HepG2 (cell line): Measurements from ENCODE around the gene CCDC106. TPM values are rescaled to one million over a fixed set of nuclear protein-coding genes. Genes with fewer than 3 reads are reported as not detected.

Experiments used
- BHLHE40 ChIP-seq: IDR thresholded peaks from 2 replicates; pipeline ENCODE4 v1.6.1; 2011; ENCODE audit warnings: low read length, improper control_type of control experiment
- HDAC1 ChIP-seq: sonication (generic); formaldehyde crosslinking; IDR thresholded peaks from 2 replicates; pipeline ENCODE4 v1.5.1; 2020; ENCODE audit warnings: mild to moderate bottlenecking, missing genetic modification reagents
- NFKBIZ ChIP-seq: IDR thresholded peaks from 2 replicates; pipeline ENCODE4 v1.6.1; 2018; ENCODE audit warnings: missing genetic modification reagents, missing compliant biosample characterization
- PCBP2 ChIP-seq: fragments of 200-400 bp; formaldehyde crosslinking; optimal IDR thresholded peaks from 2 replicates; pipeline ENCODE3; 2018; ENCODE audit warnings: low read length, low read depth; ENCODE audit not compliant: poor library complexity, severe bottlenecking
- SOX13 ChIP-seq, 3 experiments: fragments of 450-650 bp in 1 of 3; sonication (generic) in 1 of 3; formaldehyde crosslinking in 1 of 3; IDR thresholded peaks in 2 of 3; conservative IDR thresholded peaks in 1 of 3; 2 replicates each; pipeline versions ENCODE4 v1.5.0 to v1.6.1; 2016 to 2020; ENCODE audit warnings: antibody characterized with exemption in 1 of 3, mild to moderate bottlenecking in 1 of 3, missing compliant biosample characterization in 1 of 3, missing genetic modification reagents in 1 of 3, moderate library complexity in 1 of 3
- ZBTB21 ChIP-seq: sonication (generic); formaldehyde crosslinking; IDR thresholded peaks from 2 replicates; pipeline ENCODE4 v1.4.0; 2020; ENCODE audit warnings: missing genetic modification reagents
- ZNF232 ChIP-seq: sonication (generic); formaldehyde crosslinking; IDR thresholded peaks from 2 replicates; pipeline ENCODE4 v1.4.0; 2020; ENCODE audit warnings: missing genetic modification reagents, borderline replicate concordance
- ZNF768 ChIP-seq: sonication (generic); formaldehyde crosslinking; IDR thresholded peaks from 2 replicates; pipeline ENCODE4 v1.4.0; 2020; ENCODE audit warnings: missing genetic modification reagents
- ZNF891 ChIP-seq: sonication (generic); formaldehyde crosslinking; IDR thresholded peaks from 2 replicates; pipeline ENCODE4 v1.5.0; 2020; ENCODE audit warnings: mild to moderate bottlenecking, missing genetic modification reagents
- ZSCAN12 ChIP-seq: sonication (generic); formaldehyde crosslinking; IDR thresholded peaks from 2 replicates; pipeline ENCODE4 v1.9.0; 2021; ENCODE audit warnings: mild to moderate bottlenecking, missing genetic modification reagents
- polyA plus RNA-seq, 8 experiments: library from polyadenylated mRNA; depleted of rRNA in 3 of 8; stranded (reverse) in 7 of 8; unstranded in 1 of 8; fragments of >200 nt; fragmentation: Illumina TruSeq in 4 of 8; extraction: Trizol in 4 of 8; gene quantifications; 2 replicates each; pipeline versions ENCODE4 v1.2.1 to v1.2.3, GENCODE V29; 2011 to 2016; ENCODE audit warnings: low read depth in 4 of 8, missing spikeins in 1 of 8, mixed read lengths in 1 of 8; ENCODE audit not compliant: insufficient read depth in 1 of 8
- total RNA-seq, 5 experiments: library from RNA; depleted of rRNA; stranded (reverse); fragments of >200 nt; fragmentation: Illumina TruSeq; extraction: Trizol; gene quantifications; 2 replicates each; pipeline ENCODE4 v1.2.3, GENCODE V29; 2016; ENCODE audit warnings: low read depth in 1 of 5
- TF ChIP-seq, protein P1 (sequence below): sonication (generic); formaldehyde crosslinking; IDR thresholded peaks from 2 replicates; pipeline ENCODE4 v1.8.0; 2022; ENCODE audit warnings: mild to moderate bottlenecking, missing genetic modification reagents, borderline replicate concordance
- TF ChIP-seq, protein P2 (sequence below): sonication (generic); formaldehyde crosslinking; IDR thresholded peaks from 2 replicates; pipeline ENCODE4 v1.5.0; 2020; ENCODE audit warnings: missing genetic modification reagents, mild to moderate bottlenecking, borderline replicate concordance
- TF ChIP-seq, protein P3 (sequence below): sonication (generic); formaldehyde crosslinking; conservative IDR thresholded peaks from 2 replicates; pipeline ENCODE4 v1.8.0; 2022; ENCODE audit warnings: low read depth, missing genetic modification reagents
- TF ChIP-seq, protein P4 (sequence below): sonication (generic); formaldehyde crosslinking; IDR thresholded peaks from 2 replicates; pipeline ENCODE4 v1.5.0; 2020; ENCODE audit warnings: mild to moderate bottlenecking, missing genetic modification reagents
- TF ChIP-seq, protein P5 (sequence below): sonication (generic); formaldehyde crosslinking; IDR thresholded peaks from 2 replicates; pipeline ENCODE4 v1.5.0; 2020; ENCODE audit warnings: missing genetic modification reagents
- TF ChIP-seq, protein P6 (sequence below): sonication (generic); formaldehyde crosslinking; IDR thresholded peaks from 2 replicates; pipeline ENCODE4 v1.4.0; 2020; ENCODE audit warnings: missing genetic modification reagents
- TF ChIP-seq, protein P7 (sequence below): sonication (generic); formaldehyde crosslinking; conservative IDR thresholded peaks from 2 replicates; pipeline ENCODE4 v1.8.0; 2022; ENCODE audit warnings: missing genetic modification reagents

CCDC106 gene
- total and polyA plus RNA-seq, 2 of the 13 experiments (the other 11 are each of a cell fraction or from before 2014, with no cell fraction given) = 4.7 to 8.8 TPM

DNA sequence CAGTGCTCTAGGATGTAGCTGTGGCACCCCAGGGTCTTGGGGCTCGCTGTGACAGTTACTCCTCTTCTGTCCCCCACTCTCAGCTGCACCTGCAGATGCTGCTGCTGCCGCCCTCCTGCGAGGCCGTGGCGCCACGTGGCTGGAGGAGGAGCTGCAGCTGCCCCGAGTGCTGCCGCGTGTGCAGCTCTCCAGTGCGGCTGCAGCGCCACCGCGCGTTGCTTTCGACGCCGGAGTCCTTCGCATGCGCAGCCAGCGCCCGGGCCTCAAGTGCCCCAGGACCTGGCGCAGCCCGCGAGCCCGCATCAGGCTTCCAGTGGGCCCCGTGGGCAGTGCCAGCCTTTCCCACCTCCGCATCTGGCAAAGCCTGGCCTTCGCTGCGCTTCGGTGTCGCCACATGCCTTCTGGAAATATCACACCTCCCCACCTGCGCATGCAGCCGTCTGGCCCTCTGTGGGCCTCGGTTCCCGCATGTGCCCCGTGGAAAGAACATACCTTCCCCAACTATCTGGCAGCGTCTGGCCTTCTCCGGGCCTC is 7.9 kb upstream of the CCDC106 start (continued):
- TF ChIP-seq, protein P1, sequence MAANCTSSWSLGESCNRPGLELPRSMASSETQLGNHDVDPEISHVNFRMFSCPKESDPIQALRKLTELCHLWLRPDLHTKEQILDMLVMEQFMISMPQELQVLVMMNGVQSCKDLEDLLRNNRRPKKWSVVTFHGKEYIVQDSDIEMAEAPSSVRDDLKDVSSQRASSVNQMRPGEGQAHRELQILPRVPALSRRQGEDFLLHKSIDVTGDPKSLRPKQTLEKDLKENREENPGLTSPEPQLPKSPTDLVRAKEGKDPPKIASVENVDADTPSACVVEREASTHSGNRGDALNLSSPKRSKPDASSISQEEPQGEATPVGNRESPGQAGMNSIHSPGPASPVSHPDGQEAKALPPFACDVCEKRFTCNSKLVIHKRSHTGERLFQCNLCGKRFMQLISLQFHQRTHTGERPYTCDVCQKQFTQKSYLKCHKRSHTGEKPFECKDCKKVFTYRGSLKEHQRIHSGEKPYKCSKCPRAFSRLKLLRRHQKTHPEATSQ (CRISPR knock-in tag) = 0 out of 2 replicates have a peak, but pooled peaks have one; percentile 47
- TF ChIP-seq, protein P2, sequence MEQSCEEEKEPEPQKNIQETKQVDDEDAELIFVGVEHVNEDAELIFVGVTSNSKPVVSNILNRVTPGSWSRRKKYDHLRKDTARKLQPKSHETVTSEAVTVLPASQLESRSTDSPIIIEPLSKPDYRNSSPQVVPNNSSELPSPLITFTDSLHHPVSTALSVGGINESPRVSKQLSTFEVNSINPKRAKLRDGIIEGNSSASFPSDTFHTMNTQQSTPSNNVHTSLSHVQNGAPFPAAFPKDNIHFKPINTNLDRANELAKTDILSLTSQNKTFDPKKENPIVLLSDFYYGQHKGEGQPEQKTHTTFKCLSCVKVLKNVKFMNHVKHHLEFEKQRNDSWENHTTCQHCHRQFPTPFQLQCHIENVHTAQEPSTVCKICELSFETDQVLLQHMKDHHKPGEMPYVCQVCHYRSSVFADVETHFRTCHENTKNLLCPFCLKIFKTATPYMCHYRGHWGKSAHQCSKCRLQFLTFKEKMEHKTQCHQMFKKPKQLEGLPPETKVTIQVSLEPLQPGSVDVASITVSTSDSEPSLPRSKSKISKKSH (CRISPR knock-in tag) = peak; percentile 13; the same call in 1 of the 2 replicates
- TF ChIP-seq, protein P3, sequence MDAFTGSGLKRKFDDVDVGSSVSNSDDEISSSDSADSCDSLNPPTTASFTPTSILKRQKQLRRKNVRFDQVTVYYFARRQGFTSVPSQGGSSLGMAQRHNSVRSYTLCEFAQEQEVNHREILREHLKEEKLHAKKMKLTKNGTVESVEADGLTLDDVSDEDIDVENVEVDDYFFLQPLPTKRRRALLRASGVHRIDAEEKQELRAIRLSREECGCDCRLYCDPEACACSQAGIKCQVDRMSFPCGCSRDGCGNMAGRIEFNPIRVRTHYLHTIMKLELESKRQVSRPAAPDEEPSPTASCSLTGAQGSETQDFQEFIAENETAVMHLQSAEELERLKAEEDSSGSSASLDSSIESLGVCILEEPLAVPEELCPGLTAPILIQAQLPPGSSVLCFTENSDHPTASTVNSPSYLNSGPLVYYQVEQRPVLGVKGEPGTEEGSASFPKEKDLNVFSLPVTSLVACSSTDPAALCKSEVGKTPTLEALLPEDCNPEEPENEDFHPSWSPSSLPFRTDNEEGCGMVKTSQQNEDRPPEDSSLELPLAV (CRISPR knock-in tag) = no peak
- TF ChIP-seq BHLHE40 (no peak), HDAC1 (CRISPR knock-in tag) (no peak), NFKBIZ (no peak), ZNF232 (no peak), SOX13 (IDR thresholded peaks at IDR 0.05) (no peak), SOX13 (CRISPR knock-in tag; conservative IDR thresholded peaks at IDR 0.05 in 1 of 2, IDR thresholded peaks at IDR 0.05 in 1 of 2) (no peak), PCBP2 (no peak), ZNF891 (CRISPR knock-in tag) (peak; percentile 23; the same call in 1 of the 2 replicates), ZSCAN12 (CRISPR knock-in tag) (no peak), ZBTB21 (CRISPR knock-in tag) (no peak), ZNF768 (CRISPR knock-in tag) (no peak)
- TF ChIP-seq, protein P4, sequence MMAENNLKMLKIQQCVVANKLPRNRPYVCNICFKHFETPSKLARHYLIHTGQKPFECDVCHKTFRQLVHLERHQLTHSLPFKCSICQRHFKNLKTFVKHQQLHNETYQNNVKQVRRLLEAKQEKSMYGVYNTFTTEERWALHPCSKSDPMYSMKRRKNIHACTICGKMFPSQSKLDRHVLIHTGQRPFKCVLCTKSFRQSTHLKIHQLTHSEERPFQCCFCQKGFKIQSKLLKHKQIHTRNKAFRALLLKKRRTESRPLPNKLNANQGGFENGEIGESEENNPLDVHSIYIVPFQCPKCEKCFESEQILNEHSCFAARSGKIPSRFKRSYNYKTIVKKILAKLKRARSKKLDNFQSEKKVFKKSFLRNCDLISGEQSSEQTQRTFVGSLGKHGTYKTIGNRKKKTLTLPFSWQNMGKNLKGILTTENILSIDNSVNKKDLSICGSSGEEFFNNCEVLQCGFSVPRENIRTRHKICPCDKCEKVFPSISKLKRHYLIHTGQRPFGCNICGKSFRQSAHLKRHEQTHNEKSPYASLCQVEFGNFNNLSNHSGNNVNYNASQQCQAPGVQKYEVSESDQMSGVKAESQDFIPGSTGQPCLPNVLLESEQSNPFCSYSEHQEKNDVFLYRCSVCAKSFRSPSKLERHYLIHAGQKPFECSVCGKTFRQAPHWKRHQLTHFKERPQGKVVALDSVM (CRISPR knock-in tag) = no peak
- TF ChIP-seq, protein P5, sequence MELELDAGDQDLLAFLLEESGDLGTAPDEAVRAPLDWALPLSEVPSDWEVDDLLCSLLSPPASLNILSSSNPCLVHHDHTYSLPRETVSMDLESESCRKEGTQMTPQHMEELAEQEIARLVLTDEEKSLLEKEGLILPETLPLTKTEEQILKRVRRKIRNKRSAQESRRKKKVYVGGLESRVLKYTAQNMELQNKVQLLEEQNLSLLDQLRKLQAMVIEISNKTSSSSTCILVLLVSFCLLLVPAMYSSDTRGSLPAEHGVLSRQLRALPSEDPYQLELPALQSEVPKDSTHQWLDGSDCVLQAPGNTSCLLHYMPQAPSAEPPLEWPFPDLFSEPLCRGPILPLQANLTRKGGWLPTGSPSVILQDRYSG (CRISPR knock-in tag) = no peak
- TF ChIP-seq, protein P6, sequence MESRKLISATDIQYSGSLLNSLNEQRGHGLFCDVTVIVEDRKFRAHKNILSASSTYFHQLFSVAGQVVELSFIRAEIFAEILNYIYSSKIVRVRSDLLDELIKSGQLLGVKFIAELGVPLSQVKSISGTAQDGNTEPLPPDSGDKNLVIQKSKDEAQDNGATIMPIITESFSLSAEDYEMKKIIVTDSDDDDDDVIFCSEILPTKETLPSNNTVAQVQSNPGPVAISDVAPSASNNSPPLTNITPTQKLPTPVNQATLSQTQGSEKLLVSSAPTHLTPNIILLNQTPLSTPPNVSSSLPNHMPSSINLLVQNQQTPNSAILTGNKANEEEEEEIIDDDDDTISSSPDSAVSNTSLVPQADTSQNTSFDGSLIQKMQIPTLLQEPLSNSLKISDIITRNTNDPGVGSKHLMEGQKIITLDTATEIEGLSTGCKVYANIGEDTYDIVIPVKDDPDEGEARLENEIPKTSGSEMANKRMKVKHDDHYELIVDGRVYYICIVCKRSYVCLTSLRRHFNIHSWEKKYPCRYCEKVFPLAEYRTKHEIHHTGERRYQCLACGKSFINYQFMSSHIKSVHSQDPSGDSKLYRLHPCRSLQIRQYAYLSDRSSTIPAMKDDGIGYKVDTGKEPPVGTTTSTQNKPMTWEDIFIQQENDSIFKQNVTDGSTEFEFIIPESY (CRISPR knock-in tag) = peak; percentile 92
- TF ChIP-seq, protein P7, sequence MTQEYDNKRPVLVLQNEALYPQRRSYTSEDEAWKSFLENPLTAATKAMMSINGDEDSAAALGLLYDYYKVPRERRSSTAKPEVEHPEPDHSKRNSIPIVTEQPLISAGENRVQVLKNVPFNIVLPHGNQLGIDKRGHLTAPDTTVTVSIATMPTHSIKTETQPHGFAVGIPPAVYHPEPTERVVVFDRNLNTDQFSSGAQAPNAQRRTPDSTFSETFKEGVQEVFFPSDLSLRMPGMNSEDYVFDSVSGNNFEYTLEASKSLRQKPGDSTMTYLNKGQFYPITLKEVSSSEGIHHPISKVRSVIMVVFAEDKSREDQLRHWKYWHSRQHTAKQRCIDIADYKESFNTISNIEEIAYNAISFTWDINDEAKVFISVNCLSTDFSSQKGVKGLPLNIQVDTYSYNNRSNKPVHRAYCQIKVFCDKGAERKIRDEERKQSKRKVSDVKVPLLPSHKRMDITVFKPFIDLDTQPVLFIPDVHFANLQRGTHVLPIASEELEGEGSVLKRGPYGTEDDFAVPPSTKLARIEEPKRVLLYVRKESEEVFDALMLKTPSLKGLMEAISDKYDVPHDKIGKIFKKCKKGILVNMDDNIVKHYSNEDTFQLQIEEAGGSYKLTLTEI = no peak
